H1 (cell line): ENCODE data around the gene CXCL10. TPM values are rescaled to one million over a fixed set of nuclear protein-coding genes. Genes with fewer than 3 reads are reported as not detected.

Experiments used
- CTCF ChIA-PET: fragments of 300-600 bp; sonication (Branson Sonifier 250); formaldehyde crosslinking; loops from one replicate; lab custom pipeline; 2021; ENCODE audit not compliant: partially characterized antibody; lab: Charles Lee
- POLR2A ChIA-PET: fragments of 300-600 bp; sonication (Branson Sonifier 250); formaldehyde crosslinking; loops from one replicate; lab custom pipeline; 2021; ENCODE audit warnings: inconsistent platforms; ENCODE audit not compliant: partially characterized antibody; lab: Charles Lee
- DNase-seq, 2 experiments: peaks; one replicate each; pipeline versions ENCODE4 v3.0.0 to v3.0.0-alpha.2; 2010 to 2022; ENCODE audit warnings: low spot score in 2 of 2, low read depth in 1 of 2, mixed read lengths in 1 of 2
- FAIRE-seq: peaks from 2 replicates; lab custom pipeline; 2011; peaks lifted over from hg19 to GRCh38; lab: Jason Lieb, UNC
- H2AFZ ChIP-seq: 2 replicates; pipeline ENCODE4 v1.8.1; 2012; ENCODE audit warnings: low read length, inconsistent platforms
- H2AK5ac ChIP-seq: 2 replicates; pipeline ENCODE4 v1.6.1; 2013; ENCODE audit warnings: low read depth, low read length
- H2BK120ac ChIP-seq: replicated peaks from 2 replicates; pipeline ENCODE3; 2013; ENCODE audit warnings: low read depth, low read length, inconsistent platforms
- H2BK12ac ChIP-seq: 2 replicates; pipeline ENCODE4 v1.6.1; 2013; ENCODE audit warnings: low read depth, low read length
- H2BK15ac ChIP-seq: 2 replicates; pipeline ENCODE4 v1.6.1; 2013; ENCODE audit warnings: low read length
- H2BK20ac ChIP-seq: 2 replicates; pipeline ENCODE4 v1.6.1; 2013; ENCODE audit warnings: low read length
- H2BK5ac ChIP-seq: 2 replicates; pipeline ENCODE4 v1.6.1; 2013; ENCODE audit warnings: low read depth, low read length
- H3K14ac ChIP-seq: 2 replicates; pipeline ENCODE4 v1.6.1; 2013; ENCODE audit warnings: inconsistent platforms; ENCODE audit not compliant: insufficient read length
- H3K18ac ChIP-seq: 2 replicates; pipeline ENCODE4 v1.6.1; 2013; ENCODE audit warnings: low read length; ENCODE audit errors: extremely low read depth
- H3K23ac ChIP-seq: 2 replicates; pipeline ENCODE4 v1.6.1; 2013; ENCODE audit warnings: inconsistent platforms; ENCODE audit not compliant: insufficient read length
- H3K23me2 ChIP-seq: 2 replicates; pipeline ENCODE4 v1.6.1; 2013; ENCODE audit warnings: low read depth, low read length
- H3K27ac ChIP-seq: 2 replicates; pipeline ENCODE4 v1.6.1; 2011; ENCODE audit warnings: low read depth, low read length, inconsistent platforms
- H3K27me3 ChIP-seq, 4 experiments: replicated peaks in 1 of 4; 1 replicate in 1 of 4; 2 replicates in 3 of 4; pipeline versions ENCODE4 v1.6.1 to v1.8.1; 2011 to 2013; ENCODE audit warnings: low read length in 3 of 4, mild to moderate bottlenecking in 3 of 4, inconsistent platforms in 2 of 4, mixed read lengths in 2 of 4, moderate library complexity in 1 of 4; ENCODE audit not compliant: control insufficient read depth in 3 of 4, insufficient read depth in 3 of 4; ENCODE audit errors: extremely low read depth in 1 of 4
- H3K36me3 ChIP-seq, 4 experiments: 2 replicates each; pipeline versions ENCODE4 v1.6.1 to v1.8.1; 2011 to 2013; ENCODE audit warnings: mild to moderate bottlenecking in 4 of 4, low read length in 3 of 4, moderate library complexity in 2 of 4, control low read depth in 1 of 4, inconsistent platforms in 1 of 4; ENCODE audit not compliant: insufficient read depth in 4 of 4, control insufficient read depth in 2 of 4
- H3K4ac ChIP-seq: replicated peaks from 2 replicates; pipeline ENCODE3; 2013; ENCODE audit warnings: low read length, low read depth, mixed read lengths, inconsistent platforms; ENCODE audit not compliant: insufficient read length
- H3K4me1 ChIP-seq, 4 experiments: replicated peaks in 1 of 4; 1 replicate in 1 of 4; 2 replicates in 3 of 4; pipeline versions ENCODE4 v1.6.1 to v1.8.1; 2011 to 2013; ENCODE audit warnings: low read length in 3 of 4, inconsistent platforms in 2 of 4, mixed read lengths in 1 of 4; ENCODE audit not compliant: insufficient read depth in 4 of 4, control insufficient read depth in 3 of 4
- H3K4me2 ChIP-seq, 2 experiments: 2 replicates each; pipeline versions ENCODE4 v1.6.1 to v1.8.1; 2011 to 2013; ENCODE audit warnings: low read depth in 2 of 2, low read length in 2 of 2, control low read depth in 1 of 2, inconsistent platforms in 1 of 2, mild to moderate bottlenecking in 1 of 2; ENCODE audit not compliant: insufficient read depth in 1 of 2
- H3K4me3 ChIP-seq, 4 experiments: fragments of 200-600, 300-600 bp in 1 of 4; sonication (generic), shearing (Covaris generic), sonication (Bioruptor Twin) in 1 of 4; 2 replicates each; pipeline versions ENCODE4 v1.5.1 to v1.8.1; 2011 to 2016; ENCODE audit warnings: low read length in 4 of 4, low read depth in 3 of 4, control low read depth in 2 of 4, inconsistent platforms in 2 of 4, mild to moderate bottlenecking in 2 of 4, mixed read lengths in 1 of 4, moderate library complexity in 1 of 4; ENCODE audit not compliant: insufficient read depth in 2 of 4; ENCODE audit errors: extremely low read depth in 1 of 4
- H3K56ac ChIP-seq: replicated peaks from 2 replicates; pipeline ENCODE3; 2013; ENCODE audit warnings: low read depth, mild to moderate bottlenecking, mixed read lengths, low read length, inconsistent platforms; ENCODE audit not compliant: insufficient read length
- H3K79me1 ChIP-seq: 2 replicates; pipeline ENCODE4 v1.6.1; 2013; ENCODE audit warnings: low read depth, low read length, control low read depth
- H3K79me2 ChIP-seq, 2 experiments: 2 replicates each; pipeline versions ENCODE4 v1.6.1 to v1.8.1; 2012 to 2013; ENCODE audit warnings: low read length in 2 of 2, mild to moderate bottlenecking in 2 of 2, inconsistent platforms in 1 of 2; ENCODE audit not compliant: insufficient read depth in 2 of 2, control insufficient read depth in 1 of 2
- H3K9ac ChIP-seq, 4 experiments: replicated peaks in 1 of 4; 1 replicate in 1 of 4; 2 replicates in 3 of 4; pipeline versions ENCODE4 v1.6.1 to v1.8.1; 2011 to 2013; ENCODE audit warnings: low read depth in 3 of 4, low read length in 3 of 4, control low read depth in 2 of 4, mild to moderate bottlenecking in 2 of 4, moderate library complexity in 2 of 4, inconsistent platforms in 1 of 4; ENCODE audit errors: extremely low read depth in 1 of 4
- H3K9me3 ChIP-seq, 2 experiments: 2 replicates each; pipeline versions ENCODE4 v1.6.1 to v1.8.1; 2012 to 2013; ENCODE audit warnings: mild to moderate bottlenecking in 2 of 2, moderate library complexity in 2 of 2, control low read depth in 1 of 2, inconsistent platforms in 1 of 2, low read depth in 1 of 2, low read length in 1 of 2, mixed read lengths in 1 of 2; ENCODE audit not compliant: insufficient read depth in 2 of 2
- H4K20me1 ChIP-seq, 2 experiments: replicated peaks in 1 of 2; 2 replicates each; pipeline versions ENCODE3 to v1.8.1; 2011 to 2013; ENCODE audit warnings: inconsistent platforms in 2 of 2, low read length in 2 of 2, mild to moderate bottlenecking in 1 of 2; ENCODE audit not compliant: insufficient read depth in 2 of 2, control insufficient read depth in 1 of 2
- H4K5ac ChIP-seq: 2 replicates; pipeline ENCODE4 v1.6.1; 2013; ENCODE audit warnings: low read length, low read depth, mixed read lengths, inconsistent platforms; ENCODE audit not compliant: insufficient read length
- H4K8ac ChIP-seq: 2 replicates; pipeline ENCODE4 v1.8.0; 2013; ENCODE audit warnings: mild to moderate bottlenecking, moderate library complexity, low read length, inconsistent platforms; ENCODE audit not compliant: insufficient read depth; ENCODE audit errors: extremely low read depth
- H4K91ac ChIP-seq: replicated peaks from 2 replicates; pipeline ENCODE3; 2013; ENCODE audit warnings: low read length, mixed read lengths, inconsistent platforms; ENCODE audit not compliant: insufficient read length
- ATF2 ChIP-seq: IDR thresholded peaks from 2 replicates; pipeline ENCODE4 v1.6.1; 2012; ENCODE audit warnings: low read length, inconsistent platforms
- KDM5A ChIP-seq: fragments of 200-600 bp; IDR thresholded peaks from 2 replicates; pipeline ENCODE4 v1.7.1; 2012; ENCODE audit warnings: mild to moderate bottlenecking, low read length, inconsistent platforms, mixed read lengths
- NANOG ChIP-seq: IDR thresholded peaks from 2 replicates; pipeline ENCODE4 v1.6.1; 2011; ENCODE audit warnings: low read length, low read depth, mild to moderate bottlenecking, inconsistent platforms; ENCODE audit not compliant: insufficient read depth, poor library complexity, severe bottlenecking
- POLR2A ChIP-seq, 2 experiments: IDR thresholded peaks; 1 replicate in 1 of 2; 2 replicates in 1 of 2; pipeline ENCODE4 v1.6.1; 2011; ENCODE audit warnings: low read depth in 2 of 2, low read length in 2 of 2, mild to moderate bottlenecking in 2 of 2; ENCODE audit errors: control extremely low read depth in 1 of 2
- POLR2AphosphoS5 ChIP-seq: IDR thresholded peaks from 2 replicates; pipeline ENCODE4 v1.6.1; 2011; ENCODE audit warnings: low read depth, low read length
- SIX5 ChIP-seq: IDR thresholded peaks from 2 replicates; pipeline ENCODE4 v1.6.1; 2011; ENCODE audit warnings: mild to moderate bottlenecking, low read depth, low read length
- SRF ChIP-seq: IDR thresholded peaks from 2 replicates; pipeline ENCODE4 v1.6.1; 2011; ENCODE audit warnings: mild to moderate bottlenecking, low read depth, low read length, moderate library complexity
- TEAD4 ChIP-seq: IDR thresholded peaks from 2 replicates; pipeline ENCODE4 v1.6.1; 2012; ENCODE audit warnings: low read depth, low read length, inconsistent platforms, mixed read lengths
- WGBS, 2 experiments: shearing (Covaris generic) in 1 of 2; methylation state at CpG; one replicate each; pipeline versions ENCODE4 v1.1.6 to v1.1.7; 2013 to 2015; ENCODE audit warnings: low lambda C conversion rate in 2 of 2, mixed read lengths in 2 of 2, inconsistent platforms in 1 of 2, low coverage in 1 of 2, missing lambda C conversion rate in 1 of 2; ENCODE audit not compliant: insufficient replicate concordance in 2 of 2, insufficient coverage in 1 of 2, insufficient read length in 1 of 2; ENCODE audit errors: extremely low coverage in 1 of 2, missing lambda C conversion rate in 1 of 2; 5-methylcytosine and 5-hydroxymethylcytosine counted together
- polyA plus RNA-seq, 7 experiments: library from polyadenylated mRNA; depleted of rRNA in 3 of 7; stranded (reverse) in 5 of 7; unstranded in 2 of 7; fragments of >200 nt in 5 of 7; fragments of 200-250 nt in 2 of 7; gene quantifications; 1 replicate in 5 of 7; 2 replicates in 1 of 7; 4 replicates in 1 of 7; pipeline versions ENCODE4 v1.2.1 to v1.2.3, GENCODE V29; 2011 to 2013; ENCODE audit warnings: missing spikeins in 2 of 7, mixed read lengths in 2 of 7
- total RNA-seq: library from RNA; stranded (reverse); fragmentation: NEBNext Ultra II Directional; extraction: Animal tissue kit (Norgen Biotek cat#: 25700); gene quantifications from 2 replicates; pipeline ENCODE4 v1.2.1, GENCODE V29; 2021

The CXCL10 gene
- total and polyA plus RNA-seq, 2 of the 8 experiments (the other 6 are each of a cell fraction or from before 2014, with no cell fraction given), result not detected

DNA sequence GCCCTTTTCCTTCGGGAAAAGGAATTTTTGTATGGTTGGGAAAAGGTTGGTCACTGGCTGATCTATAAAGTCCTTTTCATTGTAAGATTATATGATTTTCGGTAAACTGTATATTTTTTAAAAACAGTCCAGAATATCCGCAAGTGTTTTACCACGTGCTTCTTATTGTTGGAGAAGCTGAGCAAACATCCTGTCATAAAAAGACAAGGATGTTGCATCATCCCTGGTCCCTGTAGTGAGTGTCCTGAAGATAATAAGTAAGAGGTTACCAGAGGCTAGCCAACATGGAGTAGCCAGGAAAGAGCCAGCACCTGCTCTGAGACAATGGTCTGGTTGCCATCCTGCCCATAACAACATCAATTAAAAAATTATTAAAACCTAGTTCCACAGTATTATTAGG is 21.1 kb downstream of the CXCL10 start:
- POLR2A ChIA-PET, result no interaction called here
- CTCF ChIA-PET, result interaction anchor here (0.7 to 1.2 kb wide), 4 partner anchors 8 to 107 kb away, joined by 3 to 6 read pairs (median 4); no protein-coding TSS in a partner anchor
- FAIRE-seq, result no peak

More for the DNA sequence above, 21.1 kb downstream of the CXCL10 start:
- Histone ChIP-seq H3K9ac (no peak overlapping the region), H2BK120ac (no peak overlapping the region), H3K36me3 (no peaks in the 10 kb centered on the region), H3K18ac (0 out of 2 replicates have a peak overlapping the region, but pooled peaks have one; percentile 24), H2BK15ac (no peak overlapping the region), H3K4ac (no peak overlapping the region), H3K4me3 (no peak overlapping the region), H3K23ac (no peak overlapping the region), H3K79me1 (no peaks in the 10 kb centered on the region), H2AK5ac (no peak overlapping the region), H4K20me1 (no peaks in the 10 kb centered on the region), H4K91ac (no peak overlapping the region), H3K4me2 (no peak overlapping the region), H3K27ac (no peak overlapping the region), H4K5ac (no peak overlapping the region), H3K9me3 (no peaks in the 10 kb centered on the region), H2AFZ (no peak overlapping the region), H3K56ac (no peak overlapping the region), H2BK12ac (no peak overlapping the region), H3K27me3 (no peaks in the 10 kb centered on the region), H3K23me2 (no peaks in the 10 kb centered on the region), H3K4me1 (no peaks in the 10 kb centered on the region), H2BK5ac (no peak overlapping the region), H3K14ac (no peak overlapping the region), H4K8ac (no peak overlapping the region), H2BK20ac (no peak overlapping the region), H3K79me2 (no peaks in the 10 kb centered on the region)
- WGBS, 2 experiments, result 87% methylated on average over 4 of the region's 4 CpGs; no CpG with 5 or more reads in 1 of the 2 experiments
- DNase-seq, result no peak
- TF ChIP-seq POLR2AphosphoS5 (no peak), POLR2A (IDR thresholded peaks at IDR 0.05; ENCODE audit: control extremely low read depth in 1 of 2, low read depth in 2 of 2, low read length in 2 of 2) (no peak), NANOG (no peak), TEAD4 (no peak), SRF (no peak), SIX5 (no peak), KDM5A (no peak), ATF2 (no peak)
